Panc1 (cell line): ENCODE measurements around the gene ERMARD. TPM values are rescaled to one million over a fixed set of nuclear protein-coding genes. Genes with fewer than 3 reads are reported as not detected.

Experiments used
- ATAC-seq: fragments of 200-7000 bp; cut with Tn5 transposase; 2 replicates; pipeline ENCODE4 v1.9.1; 2020; ENCODE audit warnings: mild to moderate bottlenecking, moderate library complexity
- BruUV-seq: library from RNA; stranded (reverse); fragments of 400-500 nt; replicated peaks from 2 replicates; lab custom pipeline; 2021; lab: Mats Ljungman, UMichigan
- CTCF ChIA-PET: fragments of 300-600 bp; sonication (Branson Sonifier 250); formaldehyde crosslinking; loops from one replicate; lab custom pipeline; 2022; ENCODE audit warnings: antibody characterized with exemption; lab: Charles Lee
- POLR2A ChIA-PET: fragments of 300-600 bp; sonication (Branson Sonifier 250); formaldehyde crosslinking; loops from one replicate; lab custom pipeline; 2022; ENCODE audit warnings: antibody characterized with exemption; lab: Charles Lee
- DNase-seq: peaks from one replicate; pipeline ENCODE4 v3.0.0-alpha.2; 2010; ENCODE audit warnings: low read depth, low spot score
- H3K27ac ChIP-seq: 2 replicates; pipeline ENCODE4 v1.5.1; 2011; ENCODE audit warnings: mild to moderate bottlenecking, low read length, inconsistent platforms
- H3K27me3 ChIP-seq: fragments of 200-500 bp; sonication (Bioruptor generic); 2 replicates; pipeline ENCODE4 v1.6.0; 2014; ENCODE audit warnings: low read length, inconsistent platforms; ENCODE audit not compliant: control insufficient read depth, insufficient read depth
- H3K36me3 ChIP-seq: fragments of 200-500 bp; sonication (Bioruptor generic); 2 replicates; pipeline ENCODE4 v1.5.1; 2014; ENCODE audit warnings: inconsistent platforms, mild to moderate bottlenecking, low read length, moderate library complexity; ENCODE audit not compliant: control insufficient read depth, insufficient read depth
- H3K4me1 ChIP-seq: 2 replicates; pipeline ENCODE4 v1.5.1; 2011; ENCODE audit warnings: inconsistent platforms, mild to moderate bottlenecking, low read length, moderate library complexity; ENCODE audit not compliant: control insufficient read depth, insufficient read depth
- H3K4me3 ChIP-seq, 2 experiments: 2 replicates each; pipeline ENCODE4 v1.5.1; 2011 to 2012; ENCODE audit warnings: low read depth in 2 of 2, low read length in 2 of 2, mild to moderate bottlenecking in 2 of 2, inconsistent platforms in 1 of 2, moderate library complexity in 1 of 2
- H3K9me3 ChIP-seq: fragments of 200-500 bp; sonication (Bioruptor generic); 2 replicates; pipeline ENCODE4 v1.5.1; 2014; ENCODE audit warnings: low read depth, mild to moderate bottlenecking, inconsistent platforms, low read length, moderate library complexity; ENCODE audit not compliant: control insufficient read depth, insufficient read depth
- POLR2AphosphoS5 ChIP-seq: IDR thresholded peaks from 2 replicates; pipeline ENCODE4 v1.6.1; 2012; ENCODE audit warnings: mild to moderate bottlenecking, low read depth, low read length, moderate library complexity
- SIN3A ChIP-seq: IDR thresholded peaks from 2 replicates; pipeline ENCODE4 v1.6.1; 2012; ENCODE audit warnings: low read depth, mild to moderate bottlenecking, low read length, moderate library complexity, borderline replicate concordance; ENCODE audit not compliant: insufficient read depth
- TCF7L2 ChIP-seq: IDR thresholded peaks from 2 replicates; pipeline ENCODE4 v1.6.1; 2011; ENCODE audit warnings: mild to moderate bottlenecking, low read depth, low read length, inconsistent platforms
- in situ Hi-C: cut with HindIII; loops from 2 replicates; pipeline ENCODE4 v1.10.0; 2016; ENCODE audit warnings: low sequenced_read_pairs, low pct_unique_long_range_greater_than_20kb
- intact Hi-C: fragments of 100-400 bp; cut with micrococcal nuclease; formaldehyde crosslinking; loops from one replicate; pipeline ENCODE4 v1.10.0; 2022; ENCODE audit not compliant: unreplicated experiment
- total RNA-seq: library from RNA; stranded (reverse); gene quantifications from one replicate; pipeline ENCODE4 v1.2.1, GENCODE V29; 2021; ENCODE audit not compliant: unreplicated experiment
- TF ChIP-seq, protein P1 (sequence below), 2 experiments: IDR thresholded peaks; 2 replicates each; pipeline ENCODE4 v1.6.1; 2011 to 2012; ENCODE audit warnings: low read depth in 2 of 2, control low read depth in 1 of 2, low read length in 1 of 2, mild to moderate bottlenecking in 1 of 2, moderate library complexity in 1 of 2; ENCODE audit not compliant: insufficient read depth in 1 of 2
- TF ChIP-seq, protein P2 (sequence below): fragments of 450-650 bp; IDR thresholded peaks from 2 replicates; pipeline ENCODE4 v1.5.1; 2017; ENCODE audit warnings: mild to moderate bottlenecking

The ERMARD gene
- total RNA-seq, 1 experiment from 2014 or later: 38.5 TPM

DNA sequence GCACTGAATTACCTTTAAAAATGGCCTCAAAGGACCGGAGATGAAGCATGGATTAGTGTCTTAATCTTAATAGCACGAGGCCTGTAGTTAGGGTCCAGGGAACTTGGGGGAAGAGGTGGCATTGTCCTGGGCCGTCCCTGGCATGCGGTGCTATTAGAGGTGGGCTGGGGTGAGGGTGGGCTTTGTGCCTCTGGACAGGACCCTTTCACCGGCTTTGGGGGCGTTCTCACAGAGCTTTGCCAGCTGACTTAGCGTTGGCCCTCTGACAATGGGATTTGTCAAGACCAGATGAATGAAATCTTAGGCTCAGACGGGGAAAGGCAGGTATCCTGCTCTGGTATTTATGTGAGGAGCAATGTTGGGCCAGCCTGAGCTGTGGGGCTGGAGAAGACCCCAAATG is 59.6 kb downstream of the ERMARD start:
- no peaks in the 10 kb centered on the region for H3K36me3 ChIP-seq
- H3K9me3 ChIP-seq: no peaks in the 10 kb centered on the region
- no peak overlapping the region for H3K4me3 ChIP-seq
- intact Hi-C loops (no loop called here), in situ Hi-C loops (no loop called here)
- no peaks in the 10 kb centered on the region; the same call in 1 of the 2 replicates for H3K27me3 ChIP-seq
- H3K27ac ChIP-seq: no peak overlapping the region
- BruUV-seq: no TSS peak
- ChIA-PET POLR2A (no interaction called here), CTCF (no interaction called here)
- TF ChIP-seq SIN3A (no peak), POLR2AphosphoS5 (no peak), TCF7L2 (no peak)
- TF ChIP-seq, protein P1, sequence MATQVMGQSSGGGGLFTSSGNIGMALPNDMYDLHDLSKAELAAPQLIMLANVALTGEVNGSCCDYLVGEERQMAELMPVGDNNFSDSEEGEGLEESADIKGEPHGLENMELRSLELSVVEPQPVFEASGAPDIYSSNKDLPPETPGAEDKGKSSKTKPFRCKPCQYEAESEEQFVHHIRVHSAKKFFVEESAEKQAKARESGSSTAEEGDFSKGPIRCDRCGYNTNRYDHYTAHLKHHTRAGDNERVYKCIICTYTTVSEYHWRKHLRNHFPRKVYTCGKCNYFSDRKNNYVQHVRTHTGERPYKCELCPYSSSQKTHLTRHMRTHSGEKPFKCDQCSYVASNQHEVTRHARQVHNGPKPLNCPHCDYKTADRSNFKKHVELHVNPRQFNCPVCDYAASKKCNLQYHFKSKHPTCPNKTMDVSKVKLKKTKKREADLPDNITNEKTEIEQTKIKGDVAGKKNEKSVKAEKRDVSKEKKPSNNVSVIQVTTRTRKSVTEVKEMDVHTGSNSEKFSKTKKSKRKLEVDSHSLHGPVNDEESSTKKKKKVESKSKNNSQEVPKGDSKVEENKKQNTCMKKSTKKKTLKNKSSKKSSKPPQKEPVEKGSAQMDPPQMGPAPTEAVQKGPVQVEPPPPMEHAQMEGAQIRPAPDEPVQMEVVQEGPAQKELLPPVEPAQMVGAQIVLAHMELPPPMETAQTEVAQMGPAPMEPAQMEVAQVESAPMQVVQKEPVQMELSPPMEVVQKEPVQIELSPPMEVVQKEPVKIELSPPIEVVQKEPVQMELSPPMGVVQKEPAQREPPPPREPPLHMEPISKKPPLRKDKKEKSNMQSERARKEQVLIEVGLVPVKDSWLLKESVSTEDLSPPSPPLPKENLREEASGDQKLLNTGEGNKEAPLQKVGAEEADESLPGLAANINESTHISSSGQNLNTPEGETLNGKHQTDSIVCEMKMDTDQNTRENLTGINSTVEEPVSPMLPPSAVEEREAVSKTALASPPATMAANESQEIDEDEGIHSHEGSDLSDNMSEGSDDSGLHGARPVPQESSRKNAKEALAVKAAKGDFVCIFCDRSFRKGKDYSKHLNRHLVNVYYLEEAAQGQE (IDR thresholded peaks at IDR 0.05; ENCODE audit: insufficient read depth in 1 of 2, low read depth in 2 of 2, low read length in 1 of 2): no peak
- TF ChIP-seq, protein P2, sequence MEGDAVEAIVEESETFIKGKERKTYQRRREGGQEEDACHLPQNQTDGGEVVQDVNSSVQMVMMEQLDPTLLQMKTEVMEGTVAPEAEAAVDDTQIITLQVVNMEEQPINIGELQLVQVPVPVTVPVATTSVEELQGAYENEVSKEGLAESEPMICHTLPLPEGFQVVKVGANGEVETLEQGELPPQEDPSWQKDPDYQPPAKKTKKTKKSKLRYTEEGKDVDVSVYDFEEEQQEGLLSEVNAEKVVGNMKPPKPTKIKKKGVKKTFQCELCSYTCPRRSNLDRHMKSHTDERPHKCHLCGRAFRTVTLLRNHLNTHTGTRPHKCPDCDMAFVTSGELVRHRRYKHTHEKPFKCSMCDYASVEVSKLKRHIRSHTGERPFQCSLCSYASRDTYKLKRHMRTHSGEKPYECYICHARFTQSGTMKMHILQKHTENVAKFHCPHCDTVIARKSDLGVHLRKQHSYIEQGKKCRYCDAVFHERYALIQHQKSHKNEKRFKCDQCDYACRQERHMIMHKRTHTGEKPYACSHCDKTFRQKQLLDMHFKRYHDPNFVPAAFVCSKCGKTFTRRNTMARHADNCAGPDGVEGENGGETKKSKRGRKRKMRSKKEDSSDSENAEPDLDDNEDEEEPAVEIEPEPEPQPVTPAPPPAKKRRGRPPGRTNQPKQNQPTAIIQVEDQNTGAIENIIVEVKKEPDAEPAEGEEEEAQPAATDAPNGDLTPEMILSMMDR: no peak
- H3K4me1 ChIP-seq: no peaks in the 10 kb centered on the region
- DNase-seq (no peak), ATAC-seq (0 out of 2 replicates have a peak, but pooled peaks have one; percentile 9)

DNA sequence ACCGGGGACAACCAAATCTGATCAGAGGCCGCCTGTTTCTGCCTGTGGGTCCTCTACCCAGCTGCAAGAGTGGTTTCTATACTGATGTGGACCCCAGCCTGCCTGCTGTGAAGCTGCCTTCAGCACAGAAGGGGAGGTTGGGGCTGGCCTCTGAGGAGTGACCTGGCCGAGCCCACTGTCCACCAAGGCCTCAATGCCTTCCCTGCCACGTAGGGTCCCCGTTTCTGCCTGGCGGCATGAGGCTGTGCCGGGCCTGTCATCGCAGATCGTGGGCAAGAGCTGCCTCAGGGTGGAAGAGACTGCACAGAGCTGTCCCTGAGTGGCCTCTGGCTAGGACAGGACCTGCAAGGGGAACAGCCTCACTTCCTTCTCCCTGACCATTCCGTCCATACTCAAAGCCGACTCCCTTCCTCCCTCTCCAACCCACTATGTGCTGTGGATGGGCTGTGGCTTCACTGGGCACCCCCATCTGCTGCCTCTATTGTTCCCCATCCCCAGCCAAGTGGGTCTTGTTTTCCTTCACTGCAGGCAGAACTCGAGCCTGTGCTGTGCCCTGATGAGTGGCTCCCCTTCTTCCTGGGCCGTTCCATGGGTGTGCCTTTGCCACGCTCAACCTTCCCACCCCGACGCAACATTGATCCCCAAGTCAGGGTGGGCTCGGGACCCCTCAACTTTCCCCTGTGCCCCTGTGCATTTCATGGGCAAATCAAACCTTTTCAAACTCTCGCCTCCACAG is 60.3 kb downstream of the ERMARD start:
- Histone ChIP-seq H3K27me3 (no peaks in the 10 kb centered on the region; the same call in 1 of the 2 replicates), H3K4me3 (no peak overlapping the region), H3K36me3 (no peaks in the 10 kb centered on the region), H3K4me1 (no peaks in the 10 kb centered on the region), H3K9me3 (no peaks in the 10 kb centered on the region), H3K27ac (no peak overlapping the region)
- DNase-seq: no peak
- ChIA-PET CTCF (no interaction called here), POLR2A (no interaction called here)
- no TSS peak for BruUV-seq
- intact Hi-C loops (no loop called here), in situ Hi-C loops (no loop called here)
- ATAC-seq: peak; percentile 47; the same call in 1 of the 2 replicates
- TF ChIP-seq, protein P1 (IDR thresholded peaks at IDR 0.05; ENCODE audit: insufficient read depth in 1 of 2, low read depth in 2 of 2, low read length in 1 of 2): no peak
- TF ChIP-seq SIN3A: no peak
